SU-DHL-6 (cell line): ENCODE results near the gene BMPR1B.

Experiments used
- H2AFZ ChIP-seq: fragments of 200-600 bp; sonication (generic); 2 replicates; pipeline ENCODE4 v1.6.1; 2014; ENCODE audit warnings: low read depth, mild to moderate bottlenecking, moderate library complexity, mixed read lengths, antibody characterized with exemption, low read length; ENCODE audit not compliant: severe bottlenecking
- H3F3A ChIP-seq: fragments of 200-600 bp; shearing (Covaris generic); 2 replicates; pipeline ENCODE4 v1.6.0; 2016; ENCODE audit warnings: antibody characterized with exemption, mild to moderate bottlenecking; ENCODE audit not compliant: insufficient read depth
- H3K27ac ChIP-seq: fragments of 200-600 bp; sonication (generic); 2 replicates; pipeline ENCODE4 v1.5.1; 2016; ENCODE audit warnings: low read depth, mild to moderate bottlenecking, low read length, moderate library complexity, mixed read lengths
- H3K27me3 ChIP-seq: fragments of 200-600 bp; sonication (generic), shearing (Covaris generic); 2 replicates; pipeline ENCODE4 v1.6.0; 2014; ENCODE audit warnings: mild to moderate bottlenecking, low read length
- H3K36me3 ChIP-seq: fragments of 200-600 bp; sonication (generic); 2 replicates; pipeline ENCODE4 v1.6.1; 2014; ENCODE audit warnings: mild to moderate bottlenecking, low read length, mixed read lengths
- H3K4me2 ChIP-seq: fragments of 300-600, 200-600 bp; shearing (Covaris generic), sonication (generic); 2 replicates; pipeline ENCODE4 v1.6.0; 2014; ENCODE audit warnings: low read length, low read depth, mild to moderate bottlenecking; ENCODE audit not compliant: poor library complexity, severe bottlenecking
- H3K4me3 ChIP-seq: fragments of 200-600 bp; sonication (generic); 2 replicates; pipeline ENCODE4 v1.5.1; 2014; ENCODE audit warnings: antibody characterized with exemption, low read length, mild to moderate bottlenecking, mixed read lengths; ENCODE audit not compliant: insufficient read depth, poor library complexity, severe bottlenecking
- H3K79me2 ChIP-seq: fragments of 200-600 bp; sonication (generic); 2 replicates; pipeline ENCODE4 v1.6.1; 2014; ENCODE audit warnings: mild to moderate bottlenecking, low read length, moderate library complexity; ENCODE audit not compliant: insufficient read depth
- H3K9ac ChIP-seq: fragments of 200-600 bp; sonication (generic); 2 replicates; pipeline ENCODE4 v1.7.0; 2014; ENCODE audit warnings: mild to moderate bottlenecking, low read length
- H3K9me2 ChIP-seq: fragments of 200-600 bp; sonication (generic); replicated peaks from 2 replicates; pipeline ENCODE4 v1.6.1; 2014; ENCODE audit warnings: low read length; ENCODE audit not compliant: insufficient read depth
- H3K9me3 ChIP-seq: fragments of 200-600 bp; sonication (generic); 2 replicates; pipeline ENCODE4 v1.6.1; 2014; ENCODE audit warnings: low read length, mixed read lengths; ENCODE audit not compliant: insufficient read depth
- H4K20me1 ChIP-seq: fragments of 200-600 bp; sonication (generic); 2 replicates; pipeline ENCODE4 v1.6.1; 2014; ENCODE audit warnings: low read depth, mild to moderate bottlenecking, antibody characterized with exemption, low read length, moderate library complexity, mixed read lengths
- EZH2phosphoT487 ChIP-seq: fragments of 200-600 bp; sonication (generic), shearing (Covaris generic); conservative IDR thresholded peaks from 2 replicates; pipeline ENCODE4 v1.6.1; 2018; ENCODE audit warnings: mild to moderate bottlenecking, antibody characterized with exemption, low read length, moderate library complexity, mixed read lengths
- TF ChIP-seq, protein P1 (sequence below): fragments of 200-600 bp; sonication (generic); IDR thresholded peaks from one replicate; pipeline ENCODE4 v1.5.1; 2017; ENCODE audit warnings: antibody characterized with exemption, mild to moderate bottlenecking, low read length, moderate library complexity; ENCODE audit not compliant: insufficient read depth, poor library complexity, severe bottlenecking

Gene BMPR1B

DNA sequence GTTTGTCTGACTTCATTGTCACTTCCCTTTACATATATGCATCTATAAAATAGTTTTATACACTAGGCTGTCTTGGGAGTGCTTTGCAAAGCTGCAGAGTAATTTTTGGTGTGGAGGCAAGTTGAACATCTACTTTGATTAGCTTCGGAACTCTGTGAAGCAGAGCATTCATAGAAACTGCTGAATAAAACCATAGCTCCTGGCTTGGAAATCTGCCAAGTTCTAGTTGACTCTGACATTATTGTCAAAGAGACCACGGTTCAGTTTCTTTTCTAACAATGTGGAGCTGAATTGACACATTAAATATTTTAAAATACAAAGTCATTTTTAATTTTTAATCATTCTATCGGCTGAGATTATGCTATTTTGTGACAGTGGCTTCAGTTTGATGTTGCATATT, 335.0 kb downstream of the BMPR1B start:
- Histone ChIP-seq H3K4me3 (no peak overlapping the region), H3K9me3 (no peaks in the 10 kb centered on the region), H3F3A (no peaks in the 10 kb centered on the region), H3K27me3 (no peaks in the 10 kb centered on the region), H3K36me3 (no peaks in the 10 kb centered on the region), H3K9ac (no peak overlapping the region), H3K27ac (no peak overlapping the region), H4K20me1 (no peaks in the 10 kb centered on the region), H3K9me2 (no peaks in the 10 kb centered on the region), H3K4me2 (no peak overlapping the region), H2AFZ (no peak overlapping the region), H3K79me2 (no peaks in the 10 kb centered on the region)
- no peak for TF ChIP-seq EZH2phosphoT487
- TF ChIP-seq, protein P1, sequence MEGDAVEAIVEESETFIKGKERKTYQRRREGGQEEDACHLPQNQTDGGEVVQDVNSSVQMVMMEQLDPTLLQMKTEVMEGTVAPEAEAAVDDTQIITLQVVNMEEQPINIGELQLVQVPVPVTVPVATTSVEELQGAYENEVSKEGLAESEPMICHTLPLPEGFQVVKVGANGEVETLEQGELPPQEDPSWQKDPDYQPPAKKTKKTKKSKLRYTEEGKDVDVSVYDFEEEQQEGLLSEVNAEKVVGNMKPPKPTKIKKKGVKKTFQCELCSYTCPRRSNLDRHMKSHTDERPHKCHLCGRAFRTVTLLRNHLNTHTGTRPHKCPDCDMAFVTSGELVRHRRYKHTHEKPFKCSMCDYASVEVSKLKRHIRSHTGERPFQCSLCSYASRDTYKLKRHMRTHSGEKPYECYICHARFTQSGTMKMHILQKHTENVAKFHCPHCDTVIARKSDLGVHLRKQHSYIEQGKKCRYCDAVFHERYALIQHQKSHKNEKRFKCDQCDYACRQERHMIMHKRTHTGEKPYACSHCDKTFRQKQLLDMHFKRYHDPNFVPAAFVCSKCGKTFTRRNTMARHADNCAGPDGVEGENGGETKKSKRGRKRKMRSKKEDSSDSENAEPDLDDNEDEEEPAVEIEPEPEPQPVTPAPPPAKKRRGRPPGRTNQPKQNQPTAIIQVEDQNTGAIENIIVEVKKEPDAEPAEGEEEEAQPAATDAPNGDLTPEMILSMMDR, result no peak

DNA sequence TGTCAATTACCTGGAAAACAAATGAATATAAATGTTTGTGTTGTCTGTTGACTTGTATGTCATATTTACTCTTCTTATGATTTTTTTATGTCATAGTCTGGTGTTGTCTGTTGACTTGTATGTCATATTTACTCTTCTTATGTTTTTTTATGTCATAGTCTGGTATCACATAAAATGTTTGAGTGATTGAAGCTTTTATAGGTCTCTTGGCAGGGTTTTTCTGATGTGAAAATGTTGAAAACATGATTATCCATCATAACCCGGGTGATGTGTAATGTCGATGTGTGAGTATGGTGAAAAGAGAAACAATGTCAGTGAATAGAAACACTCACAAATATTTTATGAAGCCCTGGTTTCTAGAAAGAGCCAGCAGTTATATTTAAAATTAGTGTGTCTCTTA, 335.7 kb downstream of the BMPR1B start:
- Histone ChIP-seq H3K36me3 (no peaks in the 10 kb centered on the region), H3K79me2 (no peaks in the 10 kb centered on the region), H3K4me3 (no peak overlapping the region), H3K27me3 (no peaks in the 10 kb centered on the region), H3K27ac (no peak overlapping the region), H3K9ac (no peak overlapping the region), H3K9me3 (no peaks in the 10 kb centered on the region), H3K4me2 (no peak overlapping the region), H2AFZ (no peak overlapping the region), H3F3A (no peaks in the 10 kb centered on the region), H3K9me2 (no peaks in the 10 kb centered on the region), H4K20me1 (no peaks in the 10 kb centered on the region)
- TF ChIP-seq, protein P1, result no peak
- no peak for TF ChIP-seq EZH2phosphoT487

DNA sequence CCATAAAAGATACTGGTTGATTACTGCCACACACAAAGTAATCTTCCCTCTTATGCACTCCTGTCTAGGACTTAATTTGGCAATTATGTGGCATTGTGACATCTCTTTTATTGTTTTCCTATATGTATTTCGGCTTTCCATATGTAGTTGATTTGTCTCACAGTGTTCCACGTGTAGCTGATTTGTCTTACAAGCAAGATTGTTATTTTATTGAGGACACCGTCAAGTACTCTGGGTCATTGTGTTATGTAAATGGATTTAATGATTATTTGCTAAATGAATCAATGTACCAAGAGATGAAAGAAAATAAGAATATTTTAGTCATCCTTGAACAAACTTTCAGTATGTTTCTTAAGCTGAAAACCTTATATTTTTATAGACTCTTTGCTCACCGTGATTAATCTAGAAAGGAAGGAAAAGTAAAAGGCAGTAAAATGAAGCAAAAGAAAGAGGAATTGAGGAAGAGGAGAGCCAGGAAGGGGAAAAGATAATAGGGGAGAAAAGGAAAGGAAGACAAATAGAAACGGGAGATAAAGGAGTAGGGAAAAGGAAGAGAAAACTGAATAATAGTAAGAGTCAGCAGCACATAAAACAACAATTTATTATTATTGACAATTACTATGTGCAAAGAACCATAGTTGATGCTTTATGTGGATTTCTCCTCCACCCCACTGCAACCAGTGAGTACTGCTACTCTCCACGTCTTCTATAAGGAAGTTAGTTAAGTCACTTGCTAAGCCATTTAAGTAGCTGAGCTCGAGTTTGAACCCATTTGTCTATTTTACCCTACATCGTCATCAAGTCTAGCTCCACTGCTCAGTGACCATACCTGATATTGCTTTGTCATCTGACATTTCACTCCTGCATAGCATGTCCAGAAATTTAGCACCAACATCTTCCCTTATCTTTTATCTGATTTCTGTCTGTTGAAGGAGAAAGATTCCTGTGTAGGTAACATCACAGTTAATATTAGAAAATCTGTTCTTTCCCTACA, 336.5 kb downstream of the BMPR1B start:
- no peak overlapping the region for H2AFZ ChIP-seq
- H3K79me2 ChIP-seq, result no peaks in the 10 kb centered on the region
- H3F3A ChIP-seq, result no peaks in the 10 kb centered on the region
- no peaks in the 10 kb centered on the region for H3K9me3 ChIP-seq
- H3K27me3 ChIP-seq, result no peaks in the 10 kb centered on the region
- no peaks in the 10 kb centered on the region for H3K36me3 ChIP-seq
- no peaks in the 10 kb centered on the region for H3K9me2 ChIP-seq
- no peaks in the 10 kb centered on the region for H4K20me1 ChIP-seq
- H3K9ac ChIP-seq, result no peak overlapping the region
- H3K4me3 ChIP-seq, result no peak overlapping the region
- no peak overlapping the region for H3K4me2 ChIP-seq
- no peak overlapping the region for H3K27ac ChIP-seq
- TF ChIP-seq, protein P1, result no peak
- TF ChIP-seq EZH2phosphoT487, result no peak
